ENCODE data around the gene C5orf52.

DNA sequence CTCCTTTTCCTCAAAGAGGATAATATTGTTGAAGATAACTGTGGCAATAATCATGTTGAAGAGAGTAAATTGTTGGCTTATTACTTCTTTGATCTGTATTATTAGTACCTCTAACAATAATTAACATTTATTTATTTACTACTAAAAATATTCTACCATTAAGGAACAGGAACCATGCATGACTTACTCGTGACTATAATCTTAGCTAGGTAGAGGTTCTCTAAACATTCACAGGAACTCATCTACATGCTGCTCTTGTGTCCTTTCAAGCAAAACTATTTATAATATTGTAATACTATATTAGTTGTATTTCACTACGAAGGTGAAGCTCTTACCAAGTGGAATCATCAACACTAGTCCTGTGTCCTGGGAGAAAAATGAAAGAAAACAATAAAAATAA lies 22.2 kb upstream of the C5orf52 start:
- TF ChIP-seq ZNF561 (tag by site-specific recombination; IDR thresholded peaks at IDR 0.05; ENCODE audit: borderline replicate concordance) = no peak
- no peak for TF ChIP-seq CTCF (tag by site-specific recombination; IDR thresholded peaks at IDR 0.05)
- TF ChIP-seq ZNF792 (tag by site-specific recombination; IDR thresholded peaks at IDR 0.05) = no peak
- no peak for TF ChIP-seq ZNF239 (tag by site-specific recombination; IDR thresholded peaks at IDR 0.05)
- TF ChIP-seq ZNF274 (IDR thresholded peaks at IDR 0.05; ENCODE audit: low read length) = no peak
- no peak for TF ChIP-seq ZNF274 (tag by site-specific recombination; IDR thresholded peaks at IDR 0.05; ENCODE audit: borderline replicate concordance)
- TF ChIP-seq ZNF37A (tag by site-specific recombination; IDR thresholded peaks at IDR 0.05) = no peak
- TF ChIP-seq MEIS1 (CRISPR knock-in tag; IDR thresholded peaks at IDR 0.05; ENCODE audit: borderline replicate concordance) = no peak

All from HEK293 (cell line).